OCI-LY7 (cell line): Measurements from ENCODE around the gene CPT1A.

ENCODE experiments used
- CTCF ChIP-seq: fragments of 200-600 bp; sonication (generic); conservative IDR thresholded peaks from 2 replicates; pipeline ENCODE4 v1.5.1; 2014; ENCODE audit warnings: mild to moderate bottlenecking, antibody characterized with exemption, low read length, moderate library complexity, mixed read lengths
- EZH2phosphoT487 ChIP-seq: fragments of 200-600 bp; sonication (generic); IDR thresholded peaks from 2 replicates; pipeline ENCODE4 v1.6.1; 2018; ENCODE audit warnings: low read depth, borderline replicate concordance, mild to moderate bottlenecking, mixed run types, antibody characterized with exemption, low read length, moderate library complexity, mixed read lengths

DNA sequence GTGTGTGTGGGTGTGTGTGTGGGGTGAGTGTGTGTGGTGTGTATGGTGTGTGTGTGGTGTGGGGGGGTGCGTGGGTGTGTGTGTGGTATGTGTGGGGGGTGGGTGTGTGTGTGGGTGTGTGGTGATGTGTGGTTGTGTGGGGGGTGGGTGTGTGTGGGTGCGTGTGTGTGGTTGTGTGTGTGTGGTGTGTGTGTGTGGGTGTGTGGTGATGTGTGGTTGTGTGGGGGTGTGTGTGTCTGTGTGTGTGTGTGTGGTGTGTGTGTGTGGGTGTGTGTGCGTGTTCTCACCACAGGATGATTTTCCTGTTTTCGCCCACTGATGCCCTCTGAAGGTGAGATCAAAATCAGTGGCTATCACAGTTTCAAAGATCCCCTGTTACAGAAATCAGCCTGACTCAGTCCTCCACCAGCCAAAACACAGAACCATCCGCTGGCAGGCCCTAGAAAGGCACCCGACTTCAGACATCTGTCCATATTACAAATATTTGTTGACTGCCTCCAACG is 24.7 kb downstream of the CPT1A start:
- TF ChIP-seq CTCF (no peak), EZH2phosphoT487 (no peak)
